Left ventricle myocardium superior (tissue), 1 donor: ENCODE data around the gene HOXB5. TPM values are rescaled to one million over a fixed set of nuclear protein-coding genes. Genes with fewer than 3 reads are reported as not detected.

Experiments
- ATAC-seq: fragments of 200-7000 bp; cut with Tn5 transposase; one replicate; pipeline ENCODE4 v1.9.1; 2020; ENCODE audit warnings: mild to moderate bottlenecking, moderate library complexity
- DNase-seq: peaks from one replicate; pipeline ENCODE4 v3.0.0-alpha.2; 2020
- intact Hi-C: fragments of 100-400 bp; cut with micrococcal nuclease; formaldehyde crosslinking; loops from one replicate; pipeline ENCODE4 v1.11.0; 2022
- total RNA-seq: library from RNA; stranded (reverse); fragmentation: NEBNext Ultra II Directional; extraction: Animal tissue kit (Norgen Biotek cat#: 25700); gene quantifications from one replicate; pipeline ENCODE4 v1.2.1, GENCODE V29; 2021
- donor health status: DM: no; HTN: yes; CAD: no; lungs with severe emphysema.

Gene HOXB5
- total RNA-seq, 1 donor from 2014 or later: not detected

GRCh38 chr17:48630009-48630924 is 36.7 kb upstream of the HOXB5 start:
- no peak for ATAC-seq
- intact Hi-C loops: no loop called here
- no peak for DNase-seq

- DNase-seq: no peak
- intact Hi-C loops: no loop called here
- ATAC-seq: no peak
These were observed 35.8 kb upstream of the HOXB5 start for GRCh38 chr17:48629411-48629759.

DNA sequence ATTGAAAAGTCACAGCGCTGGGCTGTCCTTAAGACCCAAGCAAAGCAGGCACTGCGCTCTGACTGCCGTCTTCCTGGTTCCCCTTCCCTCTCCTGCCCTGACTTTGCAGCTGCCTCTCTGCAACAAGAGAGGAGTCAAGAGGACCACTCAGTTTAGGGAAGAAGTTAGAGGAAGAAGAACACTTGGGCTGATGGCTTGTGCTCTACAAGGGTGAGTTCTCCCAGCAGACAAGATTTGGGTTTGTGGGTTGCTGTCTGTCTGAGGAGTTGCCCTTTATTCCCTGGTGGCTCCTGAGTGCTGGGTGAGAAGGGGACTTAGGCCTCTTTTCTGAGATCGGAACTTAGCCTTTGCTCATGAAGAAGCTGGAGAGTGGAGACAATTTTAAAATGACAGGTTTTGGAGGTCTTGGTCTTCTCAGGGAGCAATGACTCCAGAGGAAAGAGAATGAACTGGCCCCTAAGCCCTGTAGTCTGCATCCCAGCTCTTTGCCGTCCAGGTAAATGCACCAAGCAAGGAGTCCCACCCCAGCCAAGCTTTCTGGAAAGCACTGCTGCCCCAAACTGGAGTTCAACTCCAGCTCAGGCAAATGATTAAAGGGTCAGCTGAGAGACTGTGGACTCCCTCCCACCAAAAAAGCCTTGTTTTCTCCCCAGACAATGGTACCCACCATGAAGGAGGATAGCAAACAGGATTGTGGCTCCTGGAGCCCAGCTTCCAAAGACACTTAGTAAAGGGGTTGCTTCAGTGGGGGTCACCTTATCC is 35.3 kb upstream of the HOXB5 start:
- DNase-seq (no peak), ATAC-seq (no peak)
- intact Hi-C loops: no loop called here

- ATAC-seq: no peak
- no peak for DNase-seq
- intact Hi-C loops: no loop called here
These were observed 34.3 kb upstream of the HOXB5 start for GRCh38 chr17:48627623-48628521.

DNA sequence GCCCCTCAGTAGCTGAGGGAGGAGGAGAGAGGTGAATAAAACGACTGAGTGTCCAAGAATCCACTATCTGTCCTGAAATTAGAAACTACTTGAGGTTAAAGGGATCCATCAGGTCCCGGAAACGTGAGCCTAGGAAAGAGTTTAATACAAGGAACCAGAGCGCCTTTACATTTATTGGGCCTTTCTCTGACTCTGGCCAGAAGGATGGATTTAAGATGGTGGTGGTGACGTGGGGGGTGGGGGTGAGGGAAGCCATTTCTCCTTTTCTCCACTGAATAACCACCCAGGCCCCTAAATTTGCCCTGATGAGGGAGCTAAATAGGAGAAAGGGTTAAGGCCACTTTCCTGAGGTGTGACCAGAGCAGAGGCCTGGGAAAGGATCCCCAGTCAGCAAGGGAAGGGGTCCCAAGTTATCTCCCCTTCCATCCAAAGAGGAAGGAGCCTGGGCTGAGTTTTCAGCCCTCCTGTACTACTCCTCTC is 33.6 kb upstream of the HOXB5 start:
- ATAC-seq (no peak), DNase-seq (no peak)
- intact Hi-C loops: no loop called here

GRCh38 chr17:48626245-48627117 is 32.9 kb upstream of the HOXB5 start, which contains the start of gene HOXB9:
TSS of gene HOXB9 (minus strand) at chr17:48626358. CDS start at chr17:48626269, 89 bp downstream.
- no peak for DNase-seq
- ATAC-seq: no peak
- intact Hi-C loops: no loop called here

- no peak for DNase-seq
- intact Hi-C loops: no loop called here
- peak; percentile 44 for ATAC-seq
These were observed 32.1 kb upstream of the HOXB5 start for GRCh38 chr17:48625495-48626244.

- intact Hi-C loops: no loop called here
- DNase-seq: no peak
- peak; percentile 32 for ATAC-seq
These were observed 31.2 kb upstream of the HOXB5 start for GRCh38 chr17:48624544-48625494.

GRCh38 chr17:48624118-48624517 is 30.5 kb upstream of the HOXB5 start:
- DNase-seq (no peak), ATAC-seq (no peak)
- intact Hi-C loops: no loop called here

- DNase-seq (no peak), ATAC-seq (no peak)
- intact Hi-C loops: no loop called here
These were observed 30.0 kb upstream of the HOXB5 start for GRCh38 chr17:48623583-48623982.

- ATAC-seq: no peak
These were observed 29.3 kb upstream of the HOXB5 start for GRCh38 chr17:48622857-48623256.

GRCh38 chr17:48621410-48622392 is 28.1 kb upstream of the HOXB5 start:
- ATAC-seq (no peak), DNase-seq (no peak)
- intact Hi-C loops: no loop called here

More at GRCh38 chr17:48622857-48623256, 29.3 kb upstream of the HOXB5 start:
- DNase-seq: no peak
- intact Hi-C loops: no loop called here

DNA sequence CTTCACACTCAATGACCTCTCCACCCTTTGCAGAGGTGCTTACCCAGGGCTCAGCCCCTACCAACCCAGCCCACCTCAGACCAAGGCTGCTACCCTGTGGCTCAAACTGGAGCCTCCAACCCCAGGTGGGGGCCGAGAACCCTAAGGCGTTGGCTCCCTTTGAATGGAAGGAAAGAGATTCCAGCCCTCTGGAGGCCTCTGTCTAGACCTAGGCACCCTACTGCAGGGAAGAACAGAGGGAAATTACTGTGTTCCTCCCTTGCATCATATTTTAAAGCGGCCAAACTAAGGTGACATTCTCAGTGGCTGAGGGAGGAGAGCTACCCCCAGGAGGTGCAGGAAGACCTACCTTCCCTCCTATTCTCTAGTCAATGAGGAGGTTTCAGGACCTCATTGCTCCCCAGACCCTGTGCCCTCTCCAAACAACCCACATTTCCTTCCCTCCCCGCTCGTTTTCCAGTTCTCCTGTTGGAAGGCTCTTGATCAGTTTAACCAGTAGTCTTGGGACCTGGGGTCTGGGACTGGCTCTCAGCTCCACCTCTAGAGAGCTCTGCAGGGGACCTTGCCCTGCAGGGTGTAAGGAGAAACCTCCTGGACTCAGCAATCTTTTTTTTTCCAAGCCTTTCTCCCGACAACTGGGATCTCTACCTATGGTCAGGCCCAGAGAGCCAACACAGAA is 27.0 kb upstream of the HOXB5 start:
- intact Hi-C loops: no loop called here
- no peak for ATAC-seq
- no peak for DNase-seq

DNA sequence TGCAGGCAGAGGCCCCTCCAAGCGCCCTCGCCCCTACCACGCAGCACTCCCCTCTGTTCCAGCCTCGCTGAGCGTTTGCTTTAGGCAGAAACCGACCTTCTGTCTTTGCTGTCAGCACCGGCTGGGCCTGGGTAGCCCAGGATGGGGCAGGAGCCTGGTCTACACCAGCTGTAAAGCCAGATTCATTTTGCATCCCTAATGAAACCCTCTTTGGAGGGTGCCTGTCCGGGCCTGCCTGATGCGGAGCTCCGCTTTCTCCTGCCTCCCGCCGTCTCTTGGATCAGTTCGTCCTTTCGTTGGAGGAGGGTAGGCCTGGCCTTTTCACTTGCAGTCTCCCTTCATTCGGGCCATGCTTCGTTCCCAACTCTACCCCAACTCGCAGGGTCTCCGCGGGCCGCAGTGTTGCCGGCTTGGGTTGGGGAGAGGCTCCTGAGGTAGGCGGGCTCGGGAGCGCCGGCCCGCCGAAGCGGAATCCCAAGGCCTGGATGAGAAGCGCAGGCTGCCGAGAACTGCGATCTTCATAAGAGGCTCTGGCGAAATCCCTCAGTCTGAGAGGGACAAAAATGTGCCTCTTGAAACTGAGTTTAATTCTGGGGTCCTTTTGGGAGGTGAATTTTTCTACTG is 26.4 kb upstream of the HOXB5 start:
- intact Hi-C loops: no loop called here
- ATAC-seq (no peak), DNase-seq (no peak)
